ENCODE measurements around the gene ZHX3.

Gene ZHX3

GRCh38 chr20:41201760-41202159 lies 115.8 kb downstream of the ZHX3 start:
- no peak overlapping the region for H3K4me2 ChIP-seq (ENCODE audit: low read length)
- no peaks in the 10 kb centered on the region for H4K20me1 ChIP-seq (ENCODE audit: control insufficient read depth, insufficient read depth, low read depth, low read length)
- H3K4me3 ChIP-seq (ENCODE audit: low read length), result no peak overlapping the region
- H3K27me3 ChIP-seq (ENCODE audit: control insufficient read depth, low read length), result no peaks in the 10 kb centered on the region
- no peaks in the 10 kb centered on the region for H3K4me1 ChIP-seq (ENCODE audit: control insufficient read depth, low read length)
- H3K9me3 ChIP-seq (ENCODE audit: control insufficient read depth, insufficient read depth, low read length), result no peaks in the 10 kb centered on the region
- no peaks in the 10 kb centered on the region for H3K9me2 ChIP-seq (replicated peaks; ENCODE audit: control insufficient read depth, low read length)
- no peaks in the 10 kb centered on the region for H3K79me2 ChIP-seq (ENCODE audit: control insufficient read depth, low read length)
- no peaks in the 10 kb centered on the region for H3F3A ChIP-seq (ENCODE audit: control insufficient read depth, insufficient read depth)
- peaks cover 6% of the 10 kb centered on the region; the same call in 1 of the 2 replicates for H3K36me3 ChIP-seq (ENCODE audit: control insufficient read depth, low read length)
- no peak overlapping the region for H3K27ac ChIP-seq (ENCODE audit: low read depth, low read length)
- TF ChIP-seq CTCF (IDR thresholded peaks at IDR 0.05; ENCODE audit: low read depth, low read length, poor library complexity, severe bottlenecking) (no peak), EZH2phosphoT487 (IDR thresholded peaks at IDR 0.05; ENCODE audit: borderline replicate concordance, low read length) (no peak)

- H3K9me2 ChIP-seq (replicated peaks; ENCODE audit: control insufficient read depth, low read length), result no peaks in the 10 kb centered on the region
- H3K4me3 ChIP-seq (ENCODE audit: low read length), result no peak overlapping the region
- no peaks in the 10 kb centered on the region for H3K27me3 ChIP-seq (ENCODE audit: control insufficient read depth, low read length)
- no peak overlapping the region for H3K27ac ChIP-seq (ENCODE audit: low read depth, low read length)
- H3K9me3 ChIP-seq (ENCODE audit: control insufficient read depth, insufficient read depth, low read length), result no peaks in the 10 kb centered on the region
- H3F3A ChIP-seq (ENCODE audit: control insufficient read depth, insufficient read depth), result no peaks in the 10 kb centered on the region
- no peaks in the 10 kb centered on the region for H3K79me2 ChIP-seq (ENCODE audit: control insufficient read depth, low read length)
- peaks cover 6% of the 10 kb centered on the region; the same call in 1 of the 2 replicates for H3K36me3 ChIP-seq (ENCODE audit: control insufficient read depth, low read length)
- H3K4me1 ChIP-seq (ENCODE audit: control insufficient read depth, low read length), result no peaks in the 10 kb centered on the region
- TF ChIP-seq EZH2phosphoT487 (IDR thresholded peaks at IDR 0.05; ENCODE audit: borderline replicate concordance, low read length) (no peak), CTCF (IDR thresholded peaks at IDR 0.05; ENCODE audit: low read depth, low read length, poor library complexity, severe bottlenecking) (no peak)
- no peaks in the 10 kb centered on the region for H4K20me1 ChIP-seq (ENCODE audit: control insufficient read depth, insufficient read depth, low read depth, low read length)
- no peak overlapping the region for H3K4me2 ChIP-seq (ENCODE audit: low read length)
These were observed 116.9 kb downstream of the ZHX3 start for GRCh38 chr20:41200446-41201202.

GRCh38 chr20:41198443-41198842 lies 119.1 kb downstream of the ZHX3 start:
- no peaks in the 10 kb centered on the region for H3K27me3 ChIP-seq (ENCODE audit: control insufficient read depth, low read length)
- H3K4me2 ChIP-seq (ENCODE audit: low read length), result no peak overlapping the region
- H3K36me3 ChIP-seq (ENCODE audit: control insufficient read depth, low read length), result no peaks in the 10 kb centered on the region
- no peaks in the 10 kb centered on the region for H4K20me1 ChIP-seq (ENCODE audit: control insufficient read depth, insufficient read depth, low read depth, low read length)
- no peak for TF ChIP-seq CTCF (IDR thresholded peaks at IDR 0.05; ENCODE audit: low read depth, low read length, poor library complexity, severe bottlenecking)
- TF ChIP-seq EZH2phosphoT487 (IDR thresholded peaks at IDR 0.05; ENCODE audit: borderline replicate concordance, low read length), result no peak
- no peak overlapping the region for H3K4me3 ChIP-seq (ENCODE audit: low read length)
- H3F3A ChIP-seq (ENCODE audit: control insufficient read depth, insufficient read depth), result no peaks in the 10 kb centered on the region
- no peaks in the 10 kb centered on the region for H3K9me2 ChIP-seq (replicated peaks; ENCODE audit: control insufficient read depth, low read length)
- no peak overlapping the region for H3K27ac ChIP-seq (ENCODE audit: low read depth, low read length)
- no peaks in the 10 kb centered on the region for H3K4me1 ChIP-seq (ENCODE audit: control insufficient read depth, low read length)
- H3K79me2 ChIP-seq (ENCODE audit: control insufficient read depth, low read length), result no peaks in the 10 kb centered on the region
- no peaks in the 10 kb centered on the region for H3K9me3 ChIP-seq (ENCODE audit: control insufficient read depth, insufficient read depth, low read length)

All from DOHH2 (cell line).